ENCODE measurements around the gene SUFU.
"Not testable (repeated sequence)": the region's sequence is repeated elsewhere in the genome, so short reads cannot be mapped to it uniquely, and the experiment has no call there.

Gene SUFU

DNA sequence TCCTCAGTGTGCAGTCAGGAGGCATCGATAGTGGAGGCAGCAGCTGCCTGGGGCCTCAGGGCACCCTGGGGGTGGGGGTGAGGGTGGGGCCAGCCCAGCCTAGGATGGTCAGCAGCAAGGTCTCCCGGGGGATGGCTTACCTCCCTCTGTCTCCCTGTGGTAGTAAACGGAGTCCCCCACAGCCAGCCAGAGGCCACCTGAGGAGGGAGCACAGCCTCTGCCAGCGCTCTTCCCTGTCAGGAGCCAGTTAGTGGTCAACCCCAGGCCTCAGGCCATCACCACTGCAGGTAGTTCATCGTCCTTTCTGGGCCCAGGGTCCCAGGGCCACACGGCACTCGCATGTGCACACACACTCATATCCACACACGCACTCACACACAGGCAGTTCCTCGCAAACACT is 23.4 kb upstream of the SUFU start:
- no peak for DNase-seq

GRCh38 chr10:102484021-102484420 is 19.8 kb upstream of the SUFU start:
- DNase-seq: no peak

DNA sequence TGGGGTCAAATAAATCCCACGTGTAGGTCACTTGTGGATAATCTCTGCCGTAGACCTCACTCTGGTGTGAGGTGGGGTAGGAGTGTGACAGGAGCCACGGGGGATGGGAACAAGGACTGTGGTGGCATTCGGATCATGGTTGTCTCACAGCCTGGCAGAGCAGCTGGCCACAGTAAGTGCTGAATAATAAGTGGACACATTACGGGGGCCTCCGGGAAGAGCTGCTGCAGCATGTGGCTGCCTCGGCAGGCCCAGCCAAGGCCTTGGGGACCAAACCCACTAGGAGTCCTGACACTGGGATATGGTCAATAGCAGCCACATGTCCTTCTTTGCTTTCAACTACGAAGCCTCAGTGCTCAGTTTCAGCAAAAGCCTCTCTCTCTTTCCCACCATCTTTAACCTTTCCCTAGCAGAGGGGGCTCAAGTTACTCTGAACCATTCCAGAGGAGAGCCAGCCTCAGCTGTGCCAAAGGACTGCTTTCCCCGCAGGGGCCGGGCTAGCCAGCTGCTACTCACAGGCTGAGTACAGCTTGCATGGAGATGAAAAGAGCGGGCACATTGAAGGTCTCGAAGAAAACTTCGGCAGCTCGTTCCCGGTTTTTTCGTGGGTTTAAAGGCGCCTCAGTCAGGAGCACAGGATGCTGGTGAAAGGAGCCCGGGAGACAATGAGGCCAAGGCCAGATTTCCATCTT is 18.5 kb upstream of the SUFU start:
- peak; percentile 10 for DNase-seq

GRCh38 chr10:102491136-102491535 is 12.6 kb upstream of the SUFU start:
- DNase-seq: no peak

DNA sequence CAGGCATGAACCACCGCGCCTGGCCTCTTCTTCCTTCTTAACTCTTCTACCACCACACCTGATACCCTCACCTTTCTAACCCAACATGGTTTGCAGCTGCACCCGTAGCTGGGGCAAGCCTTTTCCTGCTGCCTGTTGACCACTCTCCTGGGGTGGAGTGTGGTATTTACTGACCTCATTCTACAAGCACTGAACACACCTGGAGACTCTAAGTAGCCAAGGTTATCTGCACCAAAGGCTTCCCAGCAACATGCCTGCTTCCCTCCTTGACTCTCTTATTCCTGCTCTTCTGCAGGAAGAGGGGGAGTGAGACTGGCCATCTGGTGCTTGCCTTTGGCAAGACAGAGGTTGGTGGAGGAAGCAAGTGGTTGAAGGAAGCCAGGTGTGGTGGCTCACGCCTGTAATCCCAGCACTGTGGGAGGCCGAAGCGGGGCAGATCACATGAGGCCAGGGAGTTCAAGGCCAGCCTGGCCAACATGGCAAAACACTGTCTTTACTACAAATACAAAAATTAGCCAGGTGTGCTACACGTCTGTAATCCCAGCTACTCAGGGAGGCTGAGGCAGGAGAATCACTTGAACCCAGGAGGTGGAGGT is 11.3 kb upstream of the SUFU start:
- no peak for DNase-seq

DNA sequence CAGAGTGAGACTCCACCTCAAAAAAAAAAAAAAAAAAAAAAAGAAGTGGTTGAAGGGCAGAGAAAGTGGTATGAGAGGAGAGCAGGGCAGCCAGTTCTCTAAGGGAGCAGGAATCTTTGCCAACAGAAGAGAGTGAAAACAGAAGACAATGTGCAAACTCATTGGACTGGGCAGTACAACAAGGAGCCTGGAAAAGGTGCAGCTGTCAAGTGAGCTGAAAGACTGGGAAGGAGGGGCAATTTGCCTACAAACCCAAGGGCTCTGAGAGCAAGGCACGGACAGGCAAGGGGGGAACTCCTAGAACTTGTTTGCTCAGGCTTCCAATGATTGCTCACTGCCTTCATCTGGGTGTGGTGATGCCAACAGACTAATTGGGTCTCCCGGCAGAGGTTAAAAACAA is 10.8 kb upstream of the SUFU start:
- peak; percentile 71 for DNase-seq

DNA sequence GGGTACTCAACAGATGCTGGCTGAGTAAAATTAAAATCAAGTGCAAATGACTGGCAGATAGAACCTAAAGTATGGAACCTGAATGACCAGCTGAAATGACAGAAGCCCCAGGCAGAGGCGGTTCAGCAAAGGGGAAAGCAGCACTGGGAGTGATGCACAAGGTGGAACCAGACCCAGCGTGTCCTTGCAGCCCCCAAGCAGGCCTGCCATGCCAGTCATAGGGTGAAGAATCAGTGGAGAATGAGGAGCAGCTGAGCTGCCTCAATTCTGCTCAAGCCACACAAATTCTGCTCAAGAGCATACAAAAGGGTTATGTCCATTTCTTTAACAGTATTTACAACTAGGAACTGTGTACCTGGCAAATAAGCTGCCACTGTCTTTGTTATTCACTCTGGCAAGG is 10.0 kb upstream of the SUFU start:
- DNase-seq: no peak

- no peak for DNase-seq
Measured at GRCh38 chr10:102497545-102497944, 6.2 kb upstream of the SUFU start.

DNA sequence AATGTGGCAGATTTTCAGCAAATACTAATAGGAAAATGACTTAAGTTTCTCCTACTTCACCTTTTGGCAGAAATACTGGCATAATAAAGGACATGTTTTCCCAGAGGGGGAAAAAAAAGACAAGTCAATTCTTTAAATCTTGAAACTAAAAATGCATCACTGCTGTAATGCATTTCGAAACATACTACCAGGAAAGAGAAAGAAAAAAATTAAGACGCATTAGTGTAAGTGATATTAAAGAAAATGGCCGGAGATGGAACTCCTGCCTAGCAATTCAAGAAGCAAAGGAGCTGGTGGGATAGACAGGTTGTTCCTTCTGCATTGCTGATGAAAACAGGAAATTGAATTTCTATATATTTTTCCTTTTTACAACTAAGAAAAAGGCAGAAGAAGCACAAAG is 4.4 kb upstream of the SUFU start:
- no peak for DNase-seq

GRCh38 chr10:102500686-102501085 is 3.1 kb upstream of the SUFU start:
- not testable (repeated sequence) for DNase-seq

- DNase-seq: no peak
Measured at GRCh38 chr10:102501201-102502028, 2.4 kb upstream of the SUFU start.

GRCh38 chr10:102502029-102502336 is 1.8 kb upstream of the SUFU start:
- peak; percentile 100 for DNase-seq

DNA sequence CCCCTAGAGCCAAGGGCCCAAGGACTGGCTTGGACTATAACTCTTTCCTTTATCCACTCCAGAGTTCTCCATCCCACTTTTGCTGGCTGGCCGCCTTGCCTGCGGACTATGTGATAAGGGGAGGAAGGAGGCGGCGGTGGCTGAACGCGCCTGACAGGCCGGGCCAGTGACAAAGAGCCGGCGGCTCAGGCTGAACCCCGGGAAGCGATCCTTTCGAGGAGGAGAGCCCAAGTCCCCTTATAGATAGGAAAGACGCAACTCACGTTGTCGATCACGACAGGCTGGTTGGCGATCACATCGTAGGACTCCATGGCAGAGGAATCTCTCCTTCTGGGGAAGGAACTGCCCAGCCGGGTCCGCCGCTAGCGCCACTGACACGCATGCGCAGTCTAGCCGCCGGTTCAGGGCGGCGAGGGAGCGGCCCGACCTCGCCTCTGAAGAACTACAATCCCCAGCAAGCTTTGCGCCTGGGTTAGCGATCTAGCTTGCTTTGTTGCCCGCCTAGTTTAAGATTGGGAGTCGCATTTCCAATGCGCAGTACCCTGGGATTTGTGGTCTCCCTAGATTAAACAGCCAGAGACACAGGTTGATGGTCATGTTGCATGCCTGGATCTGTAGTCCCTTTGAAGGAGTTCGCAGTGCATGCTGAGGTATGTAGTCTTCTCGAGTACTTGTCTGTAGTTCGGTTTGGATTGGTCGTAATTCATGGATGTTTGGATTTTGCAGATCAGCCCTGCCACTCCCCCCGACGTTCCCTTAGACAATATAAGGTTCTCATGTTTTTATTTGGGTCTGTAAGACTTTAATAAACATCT is 1.2 kb upstream of the SUFU start, which contains the start of gene ACTR1A:
TSS of gene ACTR1A (minus strand) at position 376 of the 815 bp plus-strand sequence. CDS start at position 311, 65 bp downstream.
- peak; percentile 99 for DNase-seq

- DNase-seq: peak; percentile 34
Measured at GRCh38 chr10:102504179-102504975, 605 bp downstream of the SUFU start.

DNA sequence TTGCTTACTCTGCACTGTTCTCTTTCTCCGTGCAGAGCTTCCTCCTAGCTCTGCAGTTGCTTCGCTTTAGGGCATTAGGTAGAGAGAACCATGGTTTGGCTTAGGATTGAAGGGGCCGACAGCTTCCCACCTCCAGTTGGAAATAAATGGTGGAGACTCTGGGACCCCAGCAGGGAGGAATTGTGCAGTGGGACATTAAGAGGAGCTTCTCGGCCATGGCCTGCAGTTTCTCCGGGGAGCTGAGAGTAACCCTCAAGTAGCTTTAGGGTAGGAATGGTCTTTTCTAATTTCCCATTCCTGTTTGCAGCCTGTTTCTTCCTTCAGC is 1.2 kb downstream of the SUFU start:
- DNase-seq: no peak

DNA sequence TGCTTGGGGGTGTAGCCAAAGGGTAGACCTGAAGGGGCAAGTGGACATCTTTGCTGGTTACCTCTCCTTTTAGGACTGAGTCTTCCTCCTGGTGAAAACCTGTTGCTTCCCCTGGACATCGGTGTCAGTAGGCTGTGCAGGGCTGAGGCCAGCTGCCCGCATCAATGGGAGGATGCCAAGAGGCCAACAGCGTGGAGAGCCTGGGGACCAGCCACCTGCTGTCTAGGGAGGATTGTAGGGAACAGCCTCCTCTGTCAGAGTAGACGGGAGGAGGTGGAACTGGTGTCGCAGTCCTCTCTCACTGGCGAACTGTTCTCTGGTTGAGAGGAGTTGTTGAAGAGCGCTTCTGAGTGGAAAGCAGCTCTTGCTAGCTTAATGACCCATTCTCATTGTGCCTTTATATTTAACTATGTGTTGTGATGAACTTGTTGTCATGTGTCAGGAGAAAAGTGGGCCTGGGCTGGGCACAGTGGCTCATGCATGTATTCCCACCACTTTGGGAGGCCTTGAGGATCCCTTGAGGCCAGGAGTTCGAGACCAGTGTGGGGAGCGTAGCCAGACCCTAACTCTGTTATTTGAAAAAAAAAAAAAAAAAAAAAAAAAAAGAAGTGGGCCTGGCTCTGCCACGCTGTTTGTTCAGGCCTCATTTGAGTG is 1.8 kb downstream of the SUFU start:
- no peak for DNase-seq

GRCh38 chr10:102507521-102507920 is 3.7 kb downstream of the SUFU start:
- no peak for DNase-seq

DNA sequence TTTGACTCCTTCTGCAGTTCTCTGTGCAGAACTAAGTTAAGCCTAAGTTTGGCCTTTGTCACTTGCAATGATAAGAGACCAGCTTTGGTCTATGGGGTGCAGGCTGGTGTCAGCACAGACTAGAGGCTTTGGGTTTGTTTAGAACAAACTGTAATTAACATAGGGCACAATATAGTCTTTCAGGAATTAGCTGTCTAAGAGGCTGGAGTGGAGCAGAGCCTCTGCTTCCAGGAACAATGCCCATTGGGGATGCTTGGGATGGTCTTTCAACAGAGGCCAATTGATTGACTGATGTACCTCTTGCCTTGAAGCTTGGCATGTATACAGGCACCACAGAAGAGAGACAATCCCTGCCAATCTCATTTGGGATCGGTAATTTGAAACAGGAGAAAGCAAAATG is 4.7 kb downstream of the SUFU start:
- peak; percentile 33 for DNase-seq

GRCh38 chr10:102509387-102509786 is 5.6 kb downstream of the SUFU start:
- DNase-seq: no peak

DNA sequence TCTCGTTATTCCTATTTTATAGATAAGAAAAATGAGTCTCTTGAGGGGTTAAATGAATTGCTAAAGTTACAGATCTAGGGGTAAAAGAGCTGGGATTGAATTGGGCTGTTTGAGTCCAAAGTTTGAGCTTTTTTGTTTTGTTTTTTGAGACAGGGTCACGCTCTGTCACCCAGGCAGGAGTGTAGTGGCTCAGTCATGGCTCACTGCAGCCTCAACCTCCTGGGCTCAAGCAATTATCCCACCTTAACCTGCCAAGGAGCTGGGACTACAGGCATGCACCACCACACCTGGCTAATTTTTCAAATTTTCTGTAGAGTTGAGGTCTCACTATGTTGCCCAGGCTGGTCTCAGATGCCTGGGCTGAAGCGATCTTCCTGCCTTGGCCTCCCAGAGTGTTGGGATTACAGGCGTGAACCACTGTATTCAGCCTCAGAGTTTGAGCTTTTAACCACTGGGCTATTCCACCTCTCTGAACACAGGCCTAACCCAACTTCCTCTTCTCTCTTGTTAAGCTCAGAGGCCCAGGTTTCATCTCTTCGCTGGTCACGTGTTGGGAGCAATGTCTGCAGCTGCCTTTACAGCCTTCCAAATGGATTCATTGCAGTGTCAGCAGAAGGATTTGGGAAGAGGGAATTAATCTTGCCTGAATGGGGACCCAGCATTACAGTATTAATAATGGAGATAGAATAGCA is 8.0 kb downstream of the SUFU start:
- DNase-seq: no peak

Measured in midbrain (tissue), 1 donor.